Activated T-helper 1 cell treated with Interleukin-2 at 50 U/mL for 16 hours (primary cell): Measurements from ENCODE around the gene DPH3.

Source experiments
- DNase-seq: peaks from one replicate; pipeline ENCODE4 v3.0.0-alpha.2; 2020; ENCODE audit warnings: low read depth

Gene DPH3

GRCh38 chr3:16233806-16234205, 30.9 kb downstream of the DPH3 start:
- no peak for DNase-seq

GRCh38 chr3:16231983-16232382, 32.8 kb downstream of the DPH3 start:
- no peak for DNase-seq

- no peak for DNase-seq
Observed at GRCh38 chr3:16229681-16230080, 35.1 kb downstream of the DPH3 start.

- DNase-seq = no peak
Observed at GRCh38 chr3:16227566-16227965, 37.2 kb downstream of the DPH3 start.

GRCh38 chr3:16224325-16224724, 40.4 kb downstream of the DPH3 start:
- no peak for DNase-seq

GRCh38 chr3:16222547-16222946, 42.2 kb downstream of the DPH3 start:
- DNase-seq = no peak

- DNase-seq = no peak
Observed at GRCh38 chr3:16221990-16222389, 42.8 kb downstream of the DPH3 start.

- no peak for DNase-seq
Observed at GRCh38 chr3:16219777-16220176, 45.0 kb downstream of the DPH3 start.

GRCh38 chr3:16216373-16216935, 48.3 kb downstream of the DPH3 start:
- no peak for DNase-seq

GRCh38 chr3:16214366-16214765, 50.4 kb downstream of the DPH3 start:
- DNase-seq = no peak

GRCh38 chr3:16211176-16211904, 53.4 kb downstream of the DPH3 start:
- DNase-seq = no peak
